Gastrocnemius medialis (tissue), 4 donors: ENCODE results near the gene TMED3. TPM values are rescaled to one million over a fixed set of nuclear protein-coding genes. Genes with fewer than 3 reads are reported as not detected.

Experiments
- ATAC-seq, 2 donors: fragments of 150-250 bp; one replicate each; pipeline ENCODE4 v1.9.1; 2016
- DNase-seq, 2 donors: peaks; one replicate each; pipeline ENCODE4 v3.0.0-alpha.2; 2019
- H3K27ac ChIP-seq, 4 donors: fragments of 200-600 bp; sonication (generic); 1 replicate in 1 of 4; 2 replicates in 3 of 4; pipeline ENCODE4 v1.5.1; 2016 to 2018; ENCODE audit warnings: mild to moderate bottlenecking in 2 of 4, moderate library complexity in 1 of 4
- H3K27me3 ChIP-seq, 3 donors: fragments of 200-600 bp; sonication (generic) in 2 of 3; 1 replicate in 1 of 3; 2 replicates in 2 of 3; pipeline versions ENCODE4 v1.5.1 to v1.6.0; 2016 to 2019; ENCODE audit warnings: mild to moderate bottlenecking in 1 of 3, moderate library complexity in 1 of 3
- H3K36me3 ChIP-seq, 2 donors: fragments of 200-600 bp; sonication (generic) in 1 of 2; one replicate each; pipeline ENCODE4 v1.5.1; 2017 to 2018
- H3K4me1 ChIP-seq, 2 donors: fragments of 200-600 bp; sonication (generic) in 1 of 2; one replicate each; pipeline ENCODE4 v1.5.1; 2016 to 2017; ENCODE audit warnings: mild to moderate bottlenecking in 2 of 2
- H3K4me3 ChIP-seq, 4 donors: fragments of 200-600 bp; sonication (generic) in 3 of 4; 1 replicate in 1 of 4; 2 replicates in 3 of 4; pipeline ENCODE4 v1.5.1; 2016 to 2019; ENCODE audit warnings: mild to moderate bottlenecking in 2 of 4
- H3K9me3 ChIP-seq, 3 donors: fragments of 200-600 bp; sonication (generic) in 2 of 3; 1 replicate in 1 of 3; 2 replicates in 2 of 3; pipeline ENCODE4 v1.5.1; 2016 to 2019
- CTCF ChIP-seq, 5 experiments: fragments of 450-650 bp in 3 of 5; fragments of 200-600 bp in 2 of 5; sonication (generic) in 2 of 5; IDR thresholded peaks in 4 of 5; conservative IDR thresholded peaks in 1 of 5; 1 replicate in 4 of 5; 2 replicates in 1 of 5; pipeline ENCODE4 v1.5.1; 2016 to 2019; ENCODE audit warnings: antibody characterized with exemption in 5 of 5, mild to moderate bottlenecking in 3 of 5, moderate library complexity in 3 of 5
- POLR2A ChIP-seq, 2 donors: fragments of 450-650 bp; IDR thresholded peaks; one replicate each; pipeline ENCODE4 v1.6.1; 2017; ENCODE audit warnings: antibody characterized with exemption in 2 of 2, mild to moderate bottlenecking in 2 of 2, moderate library complexity in 2 of 2
- in situ Hi-C, 4 donors: fragments of 200-750 bp; cut with MboI; loops; one replicate each; pipeline versions ENCODE4 v1.15.0 to v1.8.0; 2017; ENCODE audit warnings: low sequenced_read_pairs in 4 of 4
- intact Hi-C: fragments of 100-400 bp; cut with DNase I; formaldehyde crosslinking; loops from one replicate; pipeline ENCODE4 v1.15.1; 2023; ENCODE audit warnings: low total_unique reads
- total RNA-seq, 4 donors: library from RNA; depleted of rRNA; stranded (reverse); fragments of >200 nt; gene quantifications; one replicate each; pipeline versions ENCODE4 v1.1.0 to v1.2.3, GENCODE V29; 2016

TMED3 gene
- total RNA-seq, 4 donors from 2014 or later, result 1.3 to 7.0 (median 5.4) TPM

- DNase-seq (no peak), ATAC-seq (no peak)
- Histone ChIP-seq H3K4me3 (no peak overlapping the region), H3K27me3 (no peaks in the 10 kb centered on the region), H3K27ac (no peak overlapping the region), H3K9me3 (no peaks in the 10 kb centered on the region), H3K4me1 (no peaks in the 10 kb centered on the region), H3K36me3 (no peaks in the 10 kb centered on the region)
- TF ChIP-seq CTCF (IDR thresholded peaks at IDR 0.05 in 4 of 5, conservative IDR thresholded peaks at IDR 0.05 in 1 of 5) (no peak), POLR2A (IDR thresholded peaks at IDR 0.05) (no peak)
- in situ Hi-C loops, result no loop called here
- intact Hi-C loops, result no loop called here
Measured at GRCh38 chr15:79322306-79322705, 11.4 kb downstream of the TMED3 start.

GRCh38 chr15:79322945-79323344 lies 12.0 kb downstream of the TMED3 start:
- Histone ChIP-seq H3K27ac (no peak overlapping the region), H3K27me3 (no peaks in the 10 kb centered on the region), H3K9me3 (no peaks in the 10 kb centered on the region), H3K4me1 (no peaks in the 10 kb centered on the region), H3K36me3 (no peaks in the 10 kb centered on the region), H3K4me3 (no peak overlapping the region)
- DNase-seq, result no peak
- in situ Hi-C loops (no loop called here), intact Hi-C loops (no loop called here)
- TF ChIP-seq POLR2A (IDR thresholded peaks at IDR 0.05), result no peak
- ATAC-seq, result no peak

GRCh38 chr15:79329171-79329611 lies 18.3 kb downstream of the TMED3 start:
- no peak for TF ChIP-seq POLR2A (IDR thresholded peaks at IDR 0.05)
- no peak for TF ChIP-seq CTCF (IDR thresholded peaks at IDR 0.05 in 4 of 5, conservative IDR thresholded peaks at IDR 0.05 in 1 of 5)
- Histone ChIP-seq H3K4me3 (no peak overlapping the region), H3K4me1 (no peaks in the 10 kb centered on the region), H3K27me3 (no peaks in the 10 kb centered on the region), H3K36me3 (no peaks in the 10 kb centered on the region), H3K27ac (no peak overlapping the region), H3K9me3 (no peaks in the 10 kb centered on the region)
- ATAC-seq (no peak), DNase-seq (no peak)
- intact Hi-C loops, result no loop called here
- in situ Hi-C loops, result no loop called here

- Histone ChIP-seq H3K9me3 (no peaks in the 10 kb centered on the region), H3K4me1 (no peaks in the 10 kb centered on the region), H3K27ac (no peak overlapping the region), H3K36me3 (no peaks in the 10 kb centered on the region), H3K27me3 (no peaks in the 10 kb centered on the region), H3K4me3 (no peak overlapping the region)
- intact Hi-C loops, result no loop called here
- TF ChIP-seq POLR2A (IDR thresholded peaks at IDR 0.05) (no peak), CTCF (IDR thresholded peaks at IDR 0.05 in 4 of 5, conservative IDR thresholded peaks at IDR 0.05 in 1 of 5) (no peak)
- no peak for DNase-seq
- no peak for ATAC-seq
- in situ Hi-C loops, result no loop called here
Measured at GRCh38 chr15:79332824-79333510, 22.1 kb downstream of the TMED3 start.

- H3K4me3 ChIP-seq, result no peak overlapping the region
- ATAC-seq (no peak), DNase-seq (no peak)
- in situ Hi-C loops (no loop called here), intact Hi-C loops (no loop called here)
- peaks cover 0 to 2% (median 0%) of the 10 kb centered on the region in 3 donors for H3K27me3 ChIP-seq
- TF ChIP-seq POLR2A (IDR thresholded peaks at IDR 0.05) (no peak), CTCF (IDR thresholded peaks at IDR 0.05 in 4 of 5, conservative IDR thresholded peaks at IDR 0.05 in 1 of 5) (no peak)
- H3K9me3 ChIP-seq, result no peaks in the 10 kb centered on the region
- no peaks in the 10 kb centered on the region for H3K4me1 ChIP-seq
- no peak overlapping the region for H3K27ac ChIP-seq
- no peaks in the 10 kb centered on the region for H3K36me3 ChIP-seq
Measured at GRCh38 chr15:79337591-79337990, 26.7 kb downstream of the TMED3 start.
